Measurements from ENCODE around the gene HSD11B2. TPM values are rescaled to one million over a fixed set of nuclear protein-coding genes. Genes with fewer than 3 reads are reported as not detected.
A peak's percentile ranks its signal among the peaks of the same experiment; 100 is the strongest.

Gene HSD11B2
- total RNA-seq, 4 donors from 2014 or later = 1.2 to 82.1 (median 9.7) TPM

GRCh38 chr16:67391424-67392300 is 39.3 kb upstream of the HSD11B2 start:
- DNase-seq = no peak
- Histone ChIP-seq H3K27ac (no peak overlapping the region), H3K27me3 (no peaks in the 10 kb centered on the region), H3K4me1 (peaks cover 0 to 21% of the 10 kb centered on the region in 2 donors), H3K9me3 (no peaks in the 10 kb centered on the region), H3K36me3 (no peaks in the 10 kb centered on the region), H3K4me3 (no peak overlapping the region)
- TF ChIP-seq CTCF (IDR thresholded peaks at IDR 0.05) = no peak
- TF ChIP-seq POLR2A (IDR thresholded peaks at IDR 0.05) = no peak
- intact Hi-C loops (cut with DNase I; ENCODE audit: low total_unique reads) = no loop called here

- intact Hi-C loops (cut with DNase I; ENCODE audit: low total_unique reads) = no loop called here
- H3K27me3 ChIP-seq = no peaks in the 10 kb centered on the region
- H3K4me1 ChIP-seq = peaks cover 0 to 26% of the 10 kb centered on the region in 2 donors
- peak overlapping the region; percentile 18 to 54 for H3K27ac ChIP-seq
- H3K36me3 ChIP-seq = no peaks in the 10 kb centered on the region
- DNase-seq = no peak
- TF ChIP-seq POLR2A (IDR thresholded peaks at IDR 0.05) (no peak), CTCF (IDR thresholded peaks at IDR 0.05) (no peak)
- H3K9me3 ChIP-seq = no peaks in the 10 kb centered on the region
- peak overlapping the region; percentile 28 to 34 for H3K4me3 ChIP-seq
These were observed 38.4 kb upstream of the HSD11B2 start for GRCh38 chr16:67392301-67393059.

- H3K36me3 ChIP-seq = no peaks in the 10 kb centered on the region
- H3K9me3 ChIP-seq = no peaks in the 10 kb centered on the region
- peak; percentile 87 to 94 for DNase-seq
- H3K27me3 ChIP-seq = no peaks in the 10 kb centered on the region
- H3K27ac ChIP-seq = peak within 1 kb of the TSS; percentile 54 to 71
- peak; percentile 55 to 77 (median 67) for TF ChIP-seq CTCF (IDR thresholded peaks at IDR 0.05)
- TF ChIP-seq POLR2A (IDR thresholded peaks at IDR 0.05) = peak; percentile 56 to 58
- H3K4me3 ChIP-seq = peak within 1 kb of the TSS; percentile 28 to 34
- intact Hi-C loops (cut with DNase I; ENCODE audit: low total_unique reads) = no loop called here
- peaks cover 0 to 28% of the 10 kb centered on the region in 2 donors for H3K4me1 ChIP-seq
These were observed 37.7 kb upstream of the HSD11B2 start, which contains the start of gene TPPP3 for GRCh38 chr16:67393111-67393787. TSS of gene TPPP3 (minus strand) at chr16:67393498. CDS start at chr16:67391111, 2,387 bp downstream.

GRCh38 chr16:67393788-67394154 is 37.1 kb upstream of the HSD11B2 start:
- TF ChIP-seq POLR2A (IDR thresholded peaks at IDR 0.05) (no peak), CTCF (IDR thresholded peaks at IDR 0.05) (no peak)
- Histone ChIP-seq H3K27ac (peak overlapping the region; percentile 54 to 71), H3K9me3 (no peaks in the 10 kb centered on the region), H3K4me3 (peak overlapping the region; percentile 28 to 34), H3K36me3 (no peaks in the 10 kb centered on the region), H3K27me3 (no peaks in the 10 kb centered on the region), H3K4me1 (peaks cover 0 to 28% of the 10 kb centered on the region in 2 donors)
- no peak for DNase-seq
- intact Hi-C loops (cut with DNase I; ENCODE audit: low total_unique reads) = no loop called here
